Muscle layer of duodenum (tissue), 2 donors: ENCODE measurements around the gene AREL1.

ENCODE experiments used
- H3K27ac ChIP-seq: one replicate; pipeline ENCODE4 v1.7.0; 2013; ENCODE audit warnings: mild to moderate bottlenecking, low read length
- H3K27me3 ChIP-seq: one replicate; pipeline ENCODE4 v1.7.0; 2013; ENCODE audit warnings: low read depth, mild to moderate bottlenecking, control low read depth, low read length
- H3K36me3 ChIP-seq, 2 donors: one replicate each; pipeline ENCODE4 v1.7.0; 2013; ENCODE audit warnings: low read length in 2 of 2, control low read depth in 1 of 2, mild to moderate bottlenecking in 1 of 2; ENCODE audit not compliant: insufficient read depth in 2 of 2, control insufficient read depth in 1 of 2
- H3K4me1 ChIP-seq, 2 donors: one replicate each; pipeline ENCODE4 v1.7.0; 2013; ENCODE audit warnings: low read length in 2 of 2, mild to moderate bottlenecking in 2 of 2, control low read depth in 1 of 2, moderate library complexity in 1 of 2; ENCODE audit not compliant: insufficient read depth in 2 of 2, control insufficient read depth in 1 of 2
- H3K4me3 ChIP-seq, 2 donors: one replicate each; pipeline ENCODE4 v1.7.0; 2013; ENCODE audit warnings: low read length in 2 of 2, low read depth in 1 of 2, mild to moderate bottlenecking in 1 of 2
- H3K9me3 ChIP-seq, 2 donors: one replicate each; pipeline ENCODE4 v1.7.0; 2013; ENCODE audit warnings: low read length in 2 of 2, control low read depth in 1 of 2, mild to moderate bottlenecking in 1 of 2; ENCODE audit not compliant: control insufficient read depth in 1 of 2
- donor health status: healthy.

Gene AREL1

GRCh38 chr14:74656964-74657363, 55.9 kb downstream of the AREL1 start:
- H3K27me3 ChIP-seq: no peaks in the 10 kb centered on the region
- no peaks in the 10 kb centered on the region for H3K4me1 ChIP-seq
- no peak overlapping the region for H3K27ac ChIP-seq
- no peak overlapping the region for H3K4me3 ChIP-seq
- H3K9me3 ChIP-seq: no peaks in the 10 kb centered on the region
- peaks cover 10 to 25% of the 10 kb centered on the region in 2 donors for H3K36me3 ChIP-seq

GRCh38 chr14:74655599-74656395, 57.1 kb downstream of the AREL1 start:
- Histone ChIP-seq H3K9me3 (no peaks in the 10 kb centered on the region), H3K4me3 (no peak overlapping the region), H3K27ac (no peak overlapping the region), H3K4me1 (no peaks in the 10 kb centered on the region), H3K27me3 (no peaks in the 10 kb centered on the region), H3K36me3 (peaks cover 0 to 14% of the 10 kb centered on the region in 2 donors)

- no peaks in the 10 kb centered on the region for H3K9me3 ChIP-seq
- peaks cover 0 to 6% of the 10 kb centered on the region in 2 donors for H3K36me3 ChIP-seq
- H3K27me3 ChIP-seq: no peaks in the 10 kb centered on the region
- H3K4me3 ChIP-seq: no peak overlapping the region
- no peaks in the 10 kb centered on the region for H3K4me1 ChIP-seq
- H3K27ac ChIP-seq: no peak overlapping the region
Measured at GRCh38 chr14:74654931-74655330, 57.9 kb downstream of the AREL1 start.

GRCh38 chr14:74653386-74654138, 59.3 kb downstream of the AREL1 start:
- Histone ChIP-seq H3K27ac (no peak overlapping the region), H3K27me3 (no peaks in the 10 kb centered on the region), H3K4me1 (no peaks in the 10 kb centered on the region), H3K9me3 (no peaks in the 10 kb centered on the region), H3K36me3 (no peaks in the 10 kb centered on the region), H3K4me3 (no peak overlapping the region)

- no peak overlapping the region for H3K4me3 ChIP-seq
- H3K27me3 ChIP-seq: no peaks in the 10 kb centered on the region
- no peak overlapping the region for H3K27ac ChIP-seq
- no peaks in the 10 kb centered on the region for H3K9me3 ChIP-seq
- no peaks in the 10 kb centered on the region for H3K36me3 ChIP-seq
- H3K4me1 ChIP-seq: peaks cover 0 to 4% of the 10 kb centered on the region in 2 donors
Measured at GRCh38 chr14:74652541-74652940, 60.3 kb downstream of the AREL1 start.

- Histone ChIP-seq H3K36me3 (no peaks in the 10 kb centered on the region), H3K27me3 (no peaks in the 10 kb centered on the region), H3K4me1 (peaks cover 0 to 5% of the 10 kb centered on the region in 2 donors), H3K27ac (no peak overlapping the region), H3K4me3 (no peak overlapping the region), H3K9me3 (no peaks in the 10 kb centered on the region)
Measured at GRCh38 chr14:74650927-74651686, 61.8 kb downstream of the AREL1 start.

GRCh38 chr14:74649673-74650072, 63.2 kb downstream of the AREL1 start:
- H3K27me3 ChIP-seq: no peaks in the 10 kb centered on the region
- H3K36me3 ChIP-seq: no peaks in the 10 kb centered on the region
- no peak overlapping the region for H3K4me3 ChIP-seq
- H3K4me1 ChIP-seq: peaks cover 0 to 5% of the 10 kb centered on the region in 2 donors
- no peaks in the 10 kb centered on the region for H3K9me3 ChIP-seq
- no peak overlapping the region for H3K27ac ChIP-seq

GRCh38 chr14:74649167-74649566, 63.7 kb downstream of the AREL1 start:
- Histone ChIP-seq H3K27ac (no peak overlapping the region), H3K27me3 (no peaks in the 10 kb centered on the region), H3K36me3 (no peaks in the 10 kb centered on the region), H3K9me3 (no peaks in the 10 kb centered on the region), H3K4me3 (no peak overlapping the region), H3K4me1 (peaks cover 0 to 5% of the 10 kb centered on the region in 2 donors)

GRCh38 chr14:74648601-74649000, 64.3 kb downstream of the AREL1 start:
- Histone ChIP-seq H3K4me1 (peaks cover 0 to 5% of the 10 kb centered on the region in 2 donors), H3K4me3 (no peak overlapping the region), H3K27me3 (no peaks in the 10 kb centered on the region), H3K9me3 (no peaks in the 10 kb centered on the region), H3K36me3 (no peaks in the 10 kb centered on the region), H3K27ac (no peak overlapping the region)

- Histone ChIP-seq H3K27me3 (no peaks in the 10 kb centered on the region), H3K4me3 (no peak overlapping the region), H3K9me3 (no peaks in the 10 kb centered on the region), H3K36me3 (no peaks in the 10 kb centered on the region), H3K4me1 (peaks cover 0 to 5% of the 10 kb centered on the region in 2 donors), H3K27ac (no peak overlapping the region)
Measured at GRCh38 chr14:74647678-74648461, 65.0 kb downstream of the AREL1 start.
